Epithelial cell of proximal tubule (primary cell): Measurements from ENCODE around the gene NELL1. TPM values are rescaled to one million over a fixed set of nuclear protein-coding genes. Genes with fewer than 3 reads are reported as not detected.

Experiments used
- DNase-seq: peaks from one replicate; pipeline ENCODE4 v3.0.0-alpha.2; 2011; ENCODE audit warnings: low read depth
- H3K4me3 ChIP-seq: 2 replicates; pipeline ENCODE4 v1.5.1; 2011; ENCODE audit warnings: low read depth, mild to moderate bottlenecking, low read length
- total RNA-seq: library from RNA; depleted of rRNA; stranded (reverse); fragments of >200 nt; gene quantifications from 2 replicates; pipeline ENCODE4 v1.2.3, GENCODE V29; 2015
- TF ChIP-seq, protein P1 (sequence below): conservative IDR thresholded peaks from 2 replicates; pipeline ENCODE4 v1.5.1; 2012; ENCODE audit warnings: low read depth, mild to moderate bottlenecking, low read length

The NELL1 gene
- total RNA-seq, 1 donor from 2014 or later = not detected

DNA sequence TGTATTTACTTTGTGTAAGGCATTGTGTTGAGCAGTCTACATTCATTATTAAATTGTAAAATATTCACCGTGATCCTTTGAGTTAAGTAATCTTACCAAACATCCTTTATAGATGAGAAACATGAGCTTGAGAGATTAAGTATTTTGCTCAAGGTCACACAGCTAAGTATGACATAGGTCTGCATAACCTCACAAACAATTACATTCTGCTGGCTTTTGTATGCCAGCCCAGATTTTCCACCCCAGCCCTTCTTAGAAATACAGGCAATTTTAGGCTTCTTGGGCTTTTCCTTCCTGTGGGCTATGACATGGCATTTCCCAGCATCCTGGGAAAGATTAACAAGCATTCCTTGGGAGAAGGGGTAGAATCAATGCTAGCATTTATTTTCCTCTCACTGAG lies 357.3 kb downstream of the NELL1 start:
- no peak for DNase-seq
- TF ChIP-seq, protein P1, sequence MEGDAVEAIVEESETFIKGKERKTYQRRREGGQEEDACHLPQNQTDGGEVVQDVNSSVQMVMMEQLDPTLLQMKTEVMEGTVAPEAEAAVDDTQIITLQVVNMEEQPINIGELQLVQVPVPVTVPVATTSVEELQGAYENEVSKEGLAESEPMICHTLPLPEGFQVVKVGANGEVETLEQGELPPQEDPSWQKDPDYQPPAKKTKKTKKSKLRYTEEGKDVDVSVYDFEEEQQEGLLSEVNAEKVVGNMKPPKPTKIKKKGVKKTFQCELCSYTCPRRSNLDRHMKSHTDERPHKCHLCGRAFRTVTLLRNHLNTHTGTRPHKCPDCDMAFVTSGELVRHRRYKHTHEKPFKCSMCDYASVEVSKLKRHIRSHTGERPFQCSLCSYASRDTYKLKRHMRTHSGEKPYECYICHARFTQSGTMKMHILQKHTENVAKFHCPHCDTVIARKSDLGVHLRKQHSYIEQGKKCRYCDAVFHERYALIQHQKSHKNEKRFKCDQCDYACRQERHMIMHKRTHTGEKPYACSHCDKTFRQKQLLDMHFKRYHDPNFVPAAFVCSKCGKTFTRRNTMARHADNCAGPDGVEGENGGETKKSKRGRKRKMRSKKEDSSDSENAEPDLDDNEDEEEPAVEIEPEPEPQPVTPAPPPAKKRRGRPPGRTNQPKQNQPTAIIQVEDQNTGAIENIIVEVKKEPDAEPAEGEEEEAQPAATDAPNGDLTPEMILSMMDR = no peak
- H3K4me3 ChIP-seq = no peak overlapping the region

DNA sequence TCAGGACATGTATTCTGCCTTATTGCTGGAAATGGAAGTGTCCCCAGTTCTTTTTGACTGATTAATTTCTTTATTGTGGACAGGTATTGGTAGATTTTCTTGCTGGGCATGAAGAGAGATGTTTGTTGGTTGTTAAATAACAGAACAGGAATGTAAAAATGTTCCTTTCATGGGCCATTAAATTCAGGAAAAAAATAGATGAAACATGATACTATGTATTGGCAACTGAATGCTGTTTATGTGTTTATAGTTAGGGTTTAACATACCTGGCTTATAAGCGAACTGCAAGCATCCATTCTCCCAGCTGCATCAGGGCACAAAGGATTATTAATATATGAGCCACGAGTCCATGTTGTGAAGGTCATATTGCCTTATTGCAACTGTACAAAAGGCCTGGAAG lies 368.5 kb downstream of the NELL1 start:
- TF ChIP-seq, protein P1 = no peak
- DNase-seq = peak; percentile 38
- H3K4me3 ChIP-seq = no peak overlapping the region

DNA sequence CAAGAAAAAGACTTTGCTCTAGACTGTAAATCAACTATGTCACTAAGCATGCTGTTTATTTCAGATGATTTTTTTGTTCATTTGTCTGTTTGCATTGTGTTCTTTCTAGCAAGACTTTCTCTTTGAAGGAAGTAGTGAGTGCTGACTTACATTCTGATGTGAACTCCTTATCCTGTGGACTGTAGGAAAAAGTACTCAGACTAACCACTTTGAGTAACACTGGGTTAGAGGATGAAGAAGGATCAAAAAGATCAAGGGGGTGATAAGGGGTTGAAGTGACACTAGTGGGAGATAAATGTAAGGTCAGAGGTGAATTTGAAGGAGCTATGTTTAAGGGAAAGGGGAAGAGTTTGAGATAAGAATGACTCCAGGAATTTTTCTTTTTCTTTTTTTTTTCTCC lies 369.4 kb downstream of the NELL1 start:
- DNase-seq = no peak
- TF ChIP-seq, protein P1 = no peak
- H3K4me3 ChIP-seq = no peak overlapping the region

DNA sequence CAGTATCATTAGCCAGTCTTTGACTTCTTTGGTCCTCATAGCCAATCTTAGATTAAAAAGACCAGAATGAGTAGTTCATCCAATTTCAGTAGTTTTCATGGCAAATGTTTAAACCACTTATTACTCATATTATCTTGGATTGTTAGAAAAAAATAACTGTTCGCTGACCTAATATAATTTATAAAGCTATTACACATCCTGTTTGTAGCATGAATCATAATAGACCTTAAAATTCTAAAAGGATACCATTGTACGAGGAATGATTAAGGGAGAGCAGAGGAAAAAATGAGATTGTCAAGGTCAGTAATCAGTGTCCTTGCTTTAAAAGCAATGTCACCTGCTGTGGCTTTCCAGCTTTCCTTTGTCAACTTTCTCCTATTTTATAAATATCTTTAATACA lies 371.2 kb downstream of the NELL1 start:
- TF ChIP-seq, protein P1 = no peak
- no peak overlapping the region for H3K4me3 ChIP-seq
- DNase-seq = no peak

DNA sequence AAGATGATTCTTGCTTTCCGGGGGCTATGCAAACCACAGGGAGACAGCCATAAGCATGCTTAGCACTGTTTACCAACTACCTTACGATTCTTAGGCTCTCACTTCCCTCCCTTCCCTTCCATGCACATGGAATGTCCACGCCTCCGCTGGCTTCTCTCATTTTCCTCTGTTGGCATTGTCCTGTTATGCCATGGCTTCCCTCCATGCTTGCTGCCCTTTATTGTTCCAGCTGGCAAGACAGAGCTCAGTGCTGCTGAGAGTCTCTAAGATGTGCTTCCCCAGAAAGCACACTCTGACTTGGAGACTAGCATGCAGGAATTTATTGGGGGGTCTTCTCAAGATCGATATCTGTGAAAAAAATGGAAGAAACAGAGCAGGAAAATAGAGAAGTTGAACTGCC lies 379.2 kb downstream of the NELL1 start:
- H3K4me3 ChIP-seq = no peak overlapping the region
- TF ChIP-seq, protein P1 = no peak
- no peak for DNase-seq

DNA sequence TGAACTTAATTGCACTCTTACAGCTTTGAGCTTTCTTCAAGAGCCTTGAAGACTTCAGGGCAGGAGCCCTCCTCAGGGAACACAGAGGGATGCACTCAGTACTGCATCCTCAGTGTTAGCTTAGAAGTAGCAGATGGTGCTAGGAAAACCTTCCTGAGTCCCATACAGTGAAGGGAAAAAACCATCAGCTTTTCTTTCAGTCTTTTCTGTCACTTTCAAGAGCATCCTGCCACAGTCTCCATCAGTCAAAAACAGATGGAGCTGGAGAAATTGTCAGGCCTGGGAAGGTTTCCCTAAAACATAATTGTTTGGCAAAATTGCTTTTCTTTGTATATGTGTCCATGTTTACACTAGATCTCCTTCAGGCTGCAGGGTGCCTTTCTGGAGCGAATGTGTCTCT lies 384.1 kb downstream of the NELL1 start:
- H3K4me3 ChIP-seq = no peak overlapping the region
- DNase-seq = no peak
- TF ChIP-seq, protein P1 = no peak

DNA sequence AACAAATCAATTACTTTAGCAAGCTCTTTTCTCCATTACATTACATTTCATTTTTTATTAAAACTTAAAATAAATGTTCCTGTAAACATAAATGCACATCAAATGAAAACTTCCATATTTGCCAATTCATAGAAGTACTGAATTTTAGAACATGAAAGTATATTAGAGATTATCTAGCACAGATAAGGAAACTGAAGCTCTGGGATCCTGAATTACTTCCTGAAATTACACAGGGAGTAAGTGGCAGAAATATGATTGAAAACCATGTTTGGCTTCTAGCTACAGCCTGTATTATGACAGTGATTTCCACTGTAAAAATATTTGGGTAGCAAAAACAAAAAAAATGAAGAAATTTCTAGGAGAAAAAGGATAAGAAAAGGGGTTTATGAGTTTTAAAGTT lies 387.3 kb downstream of the NELL1 start:
- TF ChIP-seq, protein P1 = no peak
- no peak overlapping the region for H3K4me3 ChIP-seq
- no peak for DNase-seq
